Vagina (tissue), 2 donors: ENCODE results near the gene TMPRSS12.

Source experiments
- CTCF ChIP-seq, 3 experiments: fragments of 450-650 bp in 2 of 3; fragments of 200-600 bp in 1 of 3; sonication (generic) in 1 of 3; IDR thresholded peaks; one replicate each; pipeline ENCODE4 v1.5.1; 2017 to 2019; ENCODE audit warnings: antibody characterized with exemption in 3 of 3, mild to moderate bottlenecking in 2 of 3, moderate library complexity in 2 of 3
- POLR2A ChIP-seq, 2 donors: fragments of 450-650 bp; IDR thresholded peaks; one replicate each; pipeline ENCODE4 v1.6.1; 2017; ENCODE audit warnings: antibody characterized with exemption in 2 of 2, mild to moderate bottlenecking in 2 of 2, moderate library complexity in 2 of 2

GRCh38 chr12:50882563-50882962, 39.8 kb downstream of the TMPRSS12 start:
- TF ChIP-seq CTCF (IDR thresholded peaks at IDR 0.05) (no peak), POLR2A (IDR thresholded peaks at IDR 0.05) (no peak)
